ENCODE measurements around the gene BCR. TPM values are rescaled to one million over a fixed set of nuclear protein-coding genes. Genes with fewer than 3 reads are reported as not detected.
A peak's percentile ranks its signal among the peaks of the same experiment; 100 is the strongest.
"Not testable (repeated sequence)": the region's sequence is repeated elsewhere in the genome, so short reads cannot be mapped to it uniquely, and the experiment has no call there.

The BCR gene
- total RNA-seq, 2 donors from 2014 or later: 102 to 172 TPM

DNA sequence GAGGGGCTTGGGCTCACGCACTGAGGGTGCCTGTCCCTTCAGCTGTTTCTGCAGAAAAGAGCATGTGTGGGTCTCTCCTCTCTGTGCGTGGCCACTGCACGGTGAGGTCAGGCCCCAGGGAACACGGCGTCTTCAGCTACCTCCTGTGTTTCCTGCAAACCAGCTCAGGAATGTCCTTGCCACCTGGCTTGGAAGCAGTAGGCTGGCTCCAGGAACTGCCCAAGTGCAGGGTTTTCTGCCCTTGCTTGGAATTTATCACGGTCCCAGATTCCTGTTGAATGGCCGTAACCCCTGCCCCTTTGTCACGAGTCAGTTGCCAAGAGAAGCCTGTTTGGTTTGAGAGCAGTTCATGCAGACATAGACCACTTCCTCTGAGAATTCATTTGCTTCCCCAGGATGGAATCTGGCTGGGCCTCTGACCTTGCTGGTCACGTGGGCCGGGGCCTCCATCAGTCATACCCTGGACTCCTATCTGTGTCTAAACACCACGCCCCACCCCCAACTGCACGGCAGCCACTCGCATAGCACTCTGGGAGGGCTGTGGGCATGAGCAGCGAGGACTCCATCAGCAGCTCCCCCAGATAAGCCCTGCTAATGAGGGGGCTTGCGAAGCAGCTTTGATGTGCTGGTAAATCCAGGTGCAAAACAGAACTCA is 130.3 kb downstream of the BCR start:
- not testable (repeated sequence) for H3K9me3 Mint-ChIP-seq; H3K4me3 ChIP-seq (ENCODE audit: low read length); DNase-seq; H3K27me3 Mint-ChIP-seq (ENCODE audit: insufficient read depth); H3K27ac ChIP-seq (ENCODE audit: low read depth, low read length); H3K4me1 Mint-ChIP-seq; H3K4me3 Mint-ChIP-seq; H3K27ac Mint-ChIP-seq; H3K36me3 ChIP-seq (ENCODE audit: control insufficient read depth, insufficient read depth, low read length); H3K9ac ChIP-seq (ENCODE audit: extremely low read depth, low read length, poor library complexity, severe bottlenecking); H3K4me1 ChIP-seq (ENCODE audit: control insufficient read depth, insufficient read depth, low read length); H3K9me3 ChIP-seq (ENCODE audit: control insufficient read depth, low read length); H3K27me3 ChIP-seq (ENCODE audit: control insufficient read depth, insufficient read depth, low read length, poor library complexity, severe bottlenecking)
- WGBS, 2 experiments (ENCODE audit: insufficient coverage in 1 of 2, insufficient read length in 1 of 2): 95% methylated on average over 6 of the region's 15 CpGs; no CpG with 5 or more reads in 1 of the 2 experiments
- H3K36me3 Mint-ChIP-seq (ENCODE audit: low read depth): peaks cover 13% of the 10 kb centered on the region

DNA sequence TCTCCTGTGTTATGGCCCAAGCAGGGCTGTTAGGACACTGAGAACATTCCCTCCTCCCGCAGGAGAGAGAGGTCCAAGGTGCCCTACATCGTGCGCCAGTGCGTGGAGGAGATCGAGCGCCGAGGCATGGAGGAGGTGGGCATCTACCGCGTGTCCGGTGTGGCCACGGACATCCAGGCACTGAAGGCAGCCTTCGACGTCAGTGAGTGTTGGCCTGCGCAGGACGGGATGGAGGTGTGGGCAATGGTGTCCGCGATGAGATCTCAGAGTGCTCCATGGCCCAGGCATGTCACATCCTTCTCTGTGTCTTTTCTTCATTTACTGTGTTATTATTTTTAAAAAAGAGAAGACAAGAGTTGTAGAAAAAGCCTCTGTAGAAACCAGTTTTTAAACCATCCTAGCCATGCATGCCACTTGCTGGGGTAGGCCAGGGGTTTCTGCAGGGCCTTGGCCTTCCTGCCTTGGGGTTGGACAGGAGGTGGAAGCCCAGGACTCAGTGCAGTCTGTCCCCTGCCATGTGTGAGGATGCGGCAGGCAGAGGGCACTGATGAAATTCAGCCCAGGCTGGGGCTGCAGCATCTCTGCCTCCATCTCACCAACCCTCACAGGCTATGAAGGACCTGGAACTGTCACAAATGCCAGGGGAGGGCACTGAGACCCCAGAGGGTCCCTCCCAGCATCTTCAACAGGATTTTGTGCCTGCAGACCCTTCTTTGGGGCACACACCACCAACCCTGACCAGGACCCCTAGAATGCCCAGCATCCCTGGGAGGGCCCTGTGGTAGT is 131.5 kb downstream of the BCR start:
- not testable (repeated sequence) for H3K27me3 ChIP-seq (ENCODE audit: control insufficient read depth, insufficient read depth, low read length, poor library complexity, severe bottlenecking); H3K9me3 ChIP-seq (ENCODE audit: control insufficient read depth, low read length); H3K27me3 Mint-ChIP-seq (ENCODE audit: insufficient read depth); H3K36me3 ChIP-seq (ENCODE audit: control insufficient read depth, insufficient read depth, low read length); H3K27ac Mint-ChIP-seq; H3K27ac ChIP-seq (ENCODE audit: low read depth, low read length); H3K4me1 ChIP-seq (ENCODE audit: control insufficient read depth, insufficient read depth, low read length); H3K4me1 Mint-ChIP-seq; H3K4me3 ChIP-seq (ENCODE audit: low read length); DNase-seq; H3K9me3 Mint-ChIP-seq; H3K9ac ChIP-seq (ENCODE audit: extremely low read depth, low read length, poor library complexity, severe bottlenecking); H3K4me3 Mint-ChIP-seq
- WGBS, 2 experiments (ENCODE audit: insufficient coverage in 1 of 2, insufficient read length in 1 of 2): 98% methylated on average over 9 to 14 of the region's 18 CpGs
- H3K36me3 Mint-ChIP-seq (ENCODE audit: low read depth): peaks cover 13% of the 10 kb centered on the region

DNA sequence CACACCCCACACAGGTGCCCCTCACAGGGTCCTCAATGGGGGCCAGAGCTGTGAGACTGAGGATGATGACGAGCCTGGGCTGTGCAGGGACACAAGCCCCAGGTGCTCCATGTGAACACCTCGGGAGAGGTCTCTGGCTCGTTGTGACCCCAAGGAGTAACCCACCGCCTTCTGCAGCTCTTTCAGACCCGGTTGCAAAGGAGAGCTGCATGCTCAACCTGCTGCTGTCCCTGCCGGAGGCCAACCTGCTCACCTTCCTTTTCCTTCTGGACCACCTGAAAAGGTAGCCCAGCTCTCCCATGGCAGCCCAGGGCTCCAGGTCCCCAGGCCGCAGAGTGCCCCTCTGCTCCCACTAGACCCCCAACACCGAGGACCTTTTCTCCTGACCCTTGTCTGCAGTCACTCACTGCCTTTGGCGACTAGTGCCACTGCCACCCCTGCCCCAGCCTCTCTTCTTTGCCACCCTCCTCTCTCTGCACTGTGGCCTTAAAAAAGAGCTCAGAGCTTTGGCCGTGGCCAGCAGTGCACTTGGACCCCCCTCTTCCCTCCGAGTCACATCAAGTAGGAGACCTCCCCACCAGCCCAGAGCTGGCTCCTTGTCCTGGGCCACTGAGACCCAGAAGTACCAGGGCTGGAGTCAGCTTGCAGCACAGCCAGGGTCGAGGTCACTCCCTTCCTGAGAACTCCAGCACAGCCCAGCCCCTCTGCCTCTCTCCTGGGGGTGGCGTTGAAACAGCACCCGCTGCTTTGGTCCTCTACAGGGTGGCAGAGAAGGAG is 133.7 kb downstream of the BCR start:
- Mint-ChIP-seq H3K27ac (peak overlapping the region; percentile 30), H3K27me3 (ENCODE audit: insufficient read depth) (no peaks in the 10 kb centered on the region), H3K4me3 (no peak overlapping the region), H3K36me3 (ENCODE audit: low read depth) (peaks cover 13% of the 10 kb centered on the region), H3K9me3 (no peaks in the 10 kb centered on the region), H3K4me1 (no peaks in the 10 kb centered on the region)
- H3K9ac ChIP-seq (ENCODE audit: extremely low read depth, low read length, poor library complexity, severe bottlenecking): no peak overlapping the region
- H3K27me3 ChIP-seq (ENCODE audit: control insufficient read depth, insufficient read depth, low read length, poor library complexity, severe bottlenecking): no peaks in the 10 kb centered on the region
- H3K4me3 ChIP-seq (ENCODE audit: low read length): no peak overlapping the region
- TF ChIP-seq, protein P1, sequence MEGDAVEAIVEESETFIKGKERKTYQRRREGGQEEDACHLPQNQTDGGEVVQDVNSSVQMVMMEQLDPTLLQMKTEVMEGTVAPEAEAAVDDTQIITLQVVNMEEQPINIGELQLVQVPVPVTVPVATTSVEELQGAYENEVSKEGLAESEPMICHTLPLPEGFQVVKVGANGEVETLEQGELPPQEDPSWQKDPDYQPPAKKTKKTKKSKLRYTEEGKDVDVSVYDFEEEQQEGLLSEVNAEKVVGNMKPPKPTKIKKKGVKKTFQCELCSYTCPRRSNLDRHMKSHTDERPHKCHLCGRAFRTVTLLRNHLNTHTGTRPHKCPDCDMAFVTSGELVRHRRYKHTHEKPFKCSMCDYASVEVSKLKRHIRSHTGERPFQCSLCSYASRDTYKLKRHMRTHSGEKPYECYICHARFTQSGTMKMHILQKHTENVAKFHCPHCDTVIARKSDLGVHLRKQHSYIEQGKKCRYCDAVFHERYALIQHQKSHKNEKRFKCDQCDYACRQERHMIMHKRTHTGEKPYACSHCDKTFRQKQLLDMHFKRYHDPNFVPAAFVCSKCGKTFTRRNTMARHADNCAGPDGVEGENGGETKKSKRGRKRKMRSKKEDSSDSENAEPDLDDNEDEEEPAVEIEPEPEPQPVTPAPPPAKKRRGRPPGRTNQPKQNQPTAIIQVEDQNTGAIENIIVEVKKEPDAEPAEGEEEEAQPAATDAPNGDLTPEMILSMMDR (conservative IDR thresholded peaks at IDR 0.05): no peak
- no peaks in the 10 kb centered on the region for H3K9me3 ChIP-seq (ENCODE audit: control insufficient read depth, low read length)
- WGBS, 2 experiments (ENCODE audit: insufficient coverage in 1 of 2, insufficient read length in 1 of 2): 90 to 95% methylated on average over 6 to 14 of the region's 14 CpGs
- H3K27ac ChIP-seq (ENCODE audit: low read depth, low read length): no peak overlapping the region
- no peaks in the 10 kb centered on the region for H3K4me1 ChIP-seq (ENCODE audit: control insufficient read depth, insufficient read depth, low read length)
- peak; percentile 42 for DNase-seq
- peaks cover 5% of the 10 kb centered on the region for H3K36me3 ChIP-seq (ENCODE audit: control insufficient read depth, insufficient read depth, low read length)
